ENCODE results near the gene CFAP410. TPM values are rescaled to one million over a fixed set of nuclear protein-coding genes. Genes with fewer than 3 reads are reported as not detected.
"Not testable (repeated sequence)": the region's sequence is repeated elsewhere in the genome, so short reads cannot be mapped to it uniquely, and the experiment has no call there.

Gene CFAP410
- total RNA-seq, 1 experiment from 2014 or later, result 10.1 TPM

DNA sequence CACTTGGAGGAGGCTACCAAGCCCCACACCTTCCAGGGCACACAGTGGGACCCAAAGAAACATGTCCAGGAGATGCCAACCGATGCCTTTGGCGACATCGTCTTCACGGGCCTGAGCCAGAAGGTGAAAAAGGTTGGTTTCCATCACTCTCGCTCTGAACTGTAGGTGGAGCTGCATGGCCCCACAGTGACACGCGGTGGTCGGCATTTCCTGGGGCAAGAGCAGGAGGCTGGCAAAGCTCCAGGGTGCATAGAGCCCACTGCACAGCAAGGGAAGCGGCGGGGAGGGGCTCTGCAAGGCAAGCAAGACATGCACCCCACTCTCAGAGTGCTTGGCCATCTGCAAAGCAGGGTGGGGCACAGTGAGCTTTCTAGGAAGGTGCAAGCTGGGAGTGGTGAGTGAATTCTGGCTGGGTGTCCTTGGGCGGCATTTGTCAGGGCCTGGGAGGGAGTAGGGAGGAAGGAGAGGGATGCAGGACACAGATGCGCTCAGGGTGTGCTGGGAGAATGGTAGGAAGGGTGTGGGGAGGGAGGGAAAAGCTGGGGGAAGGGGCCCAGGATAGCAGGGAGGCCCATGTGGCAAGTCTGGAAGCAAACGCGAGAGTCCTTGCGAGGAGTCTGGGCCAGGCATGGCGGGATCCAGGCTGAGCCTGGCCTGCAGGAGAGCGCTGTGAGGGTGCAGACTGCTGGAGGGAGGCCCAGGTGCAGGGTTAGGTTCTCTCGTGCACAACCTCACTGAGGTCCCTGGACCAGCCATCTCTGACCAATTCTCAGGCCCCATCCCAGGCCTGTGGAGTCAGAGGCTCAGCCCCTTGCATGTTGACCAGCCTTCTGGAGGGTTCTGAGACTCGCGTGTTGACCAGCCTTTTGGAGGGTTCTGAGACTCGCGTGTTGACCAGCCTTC lies 25.2 kb upstream of the CFAP410 start:
- TF ChIP-seq, protein P1, sequence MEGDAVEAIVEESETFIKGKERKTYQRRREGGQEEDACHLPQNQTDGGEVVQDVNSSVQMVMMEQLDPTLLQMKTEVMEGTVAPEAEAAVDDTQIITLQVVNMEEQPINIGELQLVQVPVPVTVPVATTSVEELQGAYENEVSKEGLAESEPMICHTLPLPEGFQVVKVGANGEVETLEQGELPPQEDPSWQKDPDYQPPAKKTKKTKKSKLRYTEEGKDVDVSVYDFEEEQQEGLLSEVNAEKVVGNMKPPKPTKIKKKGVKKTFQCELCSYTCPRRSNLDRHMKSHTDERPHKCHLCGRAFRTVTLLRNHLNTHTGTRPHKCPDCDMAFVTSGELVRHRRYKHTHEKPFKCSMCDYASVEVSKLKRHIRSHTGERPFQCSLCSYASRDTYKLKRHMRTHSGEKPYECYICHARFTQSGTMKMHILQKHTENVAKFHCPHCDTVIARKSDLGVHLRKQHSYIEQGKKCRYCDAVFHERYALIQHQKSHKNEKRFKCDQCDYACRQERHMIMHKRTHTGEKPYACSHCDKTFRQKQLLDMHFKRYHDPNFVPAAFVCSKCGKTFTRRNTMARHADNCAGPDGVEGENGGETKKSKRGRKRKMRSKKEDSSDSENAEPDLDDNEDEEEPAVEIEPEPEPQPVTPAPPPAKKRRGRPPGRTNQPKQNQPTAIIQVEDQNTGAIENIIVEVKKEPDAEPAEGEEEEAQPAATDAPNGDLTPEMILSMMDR (IDR thresholded peaks at IDR 0.05; ENCODE audit: unreplicated experiment), result no peak
- no TSS peak for BruUV-seq (replicated peaks)
- Mint-ChIP-seq H3K27ac (ENCODE audit: low read depth, unreplicated experiment) (no peak overlapping the region), H3K4me3 (ENCODE audit: unreplicated experiment) (no peak overlapping the region), H3K4me1 (ENCODE audit: insufficient read depth, unreplicated experiment) (no peaks in the 10 kb centered on the region), H3K36me3 (ENCODE audit: insufficient read depth, unreplicated experiment) (no peaks in the 10 kb centered on the region), H3K27me3 (ENCODE audit: insufficient read depth, unreplicated experiment) (no peaks in the 10 kb centered on the region), H3K9me3 (ENCODE audit: unreplicated experiment) (no peaks in the 10 kb centered on the region)
- CTCF ChIA-PET, result interaction anchor here (0.7 kb wide), 1 partner anchor 1439 kb away, joined by 3 read pairs; no protein-coding TSS in a partner anchor
- intact Hi-C loops (cut with micrococcal nuclease), result no loop called here
- no peak for DNase-seq (ENCODE audit: unreplicated experiment)
- POLR2A ChIA-PET, result interaction anchor here (0.6 to 0.7 kb wide), 2 partner anchors 21 to 1619 kb away, joined by 3 to 4 read pairs; no protein-coding TSS in a partner anchor

DNA sequence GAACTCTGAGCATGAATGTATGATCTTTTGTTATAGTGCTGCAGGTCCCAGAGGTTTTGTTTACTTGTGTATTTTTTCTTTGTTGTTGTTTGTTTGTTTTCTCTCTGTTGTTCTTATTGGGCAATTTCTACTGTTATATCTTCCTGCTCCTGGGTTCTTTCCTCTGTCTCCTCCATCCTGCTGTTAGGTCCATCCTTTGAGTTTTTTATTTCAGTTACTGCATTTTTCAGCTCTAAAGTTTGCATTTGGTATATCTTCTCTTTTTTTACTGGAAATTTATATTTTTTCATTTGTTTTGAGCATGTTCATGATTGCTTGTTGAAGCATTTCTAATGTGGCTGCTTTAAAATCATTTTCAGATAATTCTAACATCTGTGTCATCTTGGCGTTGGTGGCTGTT lies 24.1 kb upstream of the CFAP410 start:
- H3K27ac Mint-ChIP-seq (ENCODE audit: low read depth, unreplicated experiment), result no peak overlapping the region
- POLR2A ChIA-PET, result no interaction called here
- H3K4me3 Mint-ChIP-seq (ENCODE audit: unreplicated experiment), result no peak overlapping the region
- intact Hi-C loops (cut with micrococcal nuclease), result no loop called here
- H3K27me3 Mint-ChIP-seq (ENCODE audit: insufficient read depth, unreplicated experiment), result no peaks in the 10 kb centered on the region
- CTCF ChIA-PET, result no interaction called here
- no TSS peak for BruUV-seq (replicated peaks)
- no peak for DNase-seq (ENCODE audit: unreplicated experiment)
- H3K36me3 Mint-ChIP-seq (ENCODE audit: insufficient read depth, unreplicated experiment), result no peaks in the 10 kb centered on the region
- TF ChIP-seq, protein P1 (IDR thresholded peaks at IDR 0.05; ENCODE audit: unreplicated experiment), result no peak
- H3K9me3 Mint-ChIP-seq (ENCODE audit: unreplicated experiment), result no peaks in the 10 kb centered on the region
- no peaks in the 10 kb centered on the region for H3K4me1 Mint-ChIP-seq (ENCODE audit: insufficient read depth, unreplicated experiment)

DNA sequence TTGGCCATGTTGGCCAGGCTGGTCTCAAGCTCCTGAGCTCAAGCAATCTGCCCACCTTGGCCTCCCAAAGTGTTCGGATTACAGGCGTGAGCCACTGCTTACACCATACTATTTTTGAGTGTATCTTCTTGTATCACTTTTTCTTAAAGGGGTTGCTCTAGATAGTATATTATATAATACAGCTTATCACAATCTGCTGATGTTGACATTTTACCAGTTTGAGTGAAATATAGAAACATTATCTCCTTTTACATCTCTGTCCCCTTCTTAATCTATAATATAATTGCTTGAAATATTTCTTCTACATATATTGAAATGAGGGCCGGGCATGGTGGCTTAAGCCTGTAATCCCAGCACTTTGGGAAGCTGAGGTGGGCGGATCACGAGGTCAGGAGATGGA lies 22.7 kb upstream of the CFAP410 start:
- BruUV-seq (replicated peaks), result not testable (repeated sequence)

DNA sequence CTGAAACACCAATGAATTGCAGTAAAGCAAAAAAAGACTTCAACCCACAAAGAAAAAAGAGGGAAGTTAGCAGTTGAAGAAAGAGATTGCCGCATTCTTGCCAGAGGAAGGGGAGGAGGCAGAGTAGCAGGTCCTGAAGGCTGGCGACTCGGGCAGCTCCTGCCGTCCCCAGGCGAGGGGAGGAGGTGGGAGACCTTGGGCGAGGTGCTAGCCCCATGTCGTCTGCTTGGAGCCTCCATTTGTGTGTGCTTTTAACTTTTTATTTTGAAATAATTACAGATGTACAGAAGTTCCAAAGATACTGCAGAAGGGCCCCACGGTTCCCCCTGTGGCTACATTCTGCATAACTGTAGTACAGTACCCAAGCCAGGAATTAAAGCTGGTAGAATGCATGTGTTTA lies 21.0 kb upstream of the CFAP410 start:
- BruUV-seq (replicated peaks), result no TSS peak
- intact Hi-C loops (cut with micrococcal nuclease), result no loop called here
- H3K27ac Mint-ChIP-seq (ENCODE audit: low read depth, unreplicated experiment), result no peak overlapping the region
- no peaks in the 10 kb centered on the region for H3K4me1 Mint-ChIP-seq (ENCODE audit: insufficient read depth, unreplicated experiment)
- TF ChIP-seq, protein P1 (IDR thresholded peaks at IDR 0.05; ENCODE audit: unreplicated experiment), result no peak
- no peaks in the 10 kb centered on the region for H3K9me3 Mint-ChIP-seq (ENCODE audit: unreplicated experiment)
- ChIA-PET POLR2A (no interaction called here), CTCF (interaction anchor here (0.7 to 1.1 kb wide), 2 partner anchors 16 to 23 kb away, joined by 4 read pairs; no protein-coding TSS in a partner anchor)
- H3K4me3 Mint-ChIP-seq (ENCODE audit: unreplicated experiment), result no peak overlapping the region
- no peaks in the 10 kb centered on the region for H3K27me3 Mint-ChIP-seq (ENCODE audit: insufficient read depth, unreplicated experiment)
- H3K36me3 Mint-ChIP-seq (ENCODE audit: insufficient read depth, unreplicated experiment), result no peaks in the 10 kb centered on the region
- no peak for DNase-seq (ENCODE audit: unreplicated experiment)

More for the DNA sequence above, 22.7 kb upstream of the CFAP410 start:
- H3K27ac Mint-ChIP-seq (ENCODE audit: low read depth, unreplicated experiment); H3K4me1 Mint-ChIP-seq (ENCODE audit: insufficient read depth, unreplicated experiment); DNase-seq (ENCODE audit: unreplicated experiment); intact Hi-C loops (cut with micrococcal nuclease); POLR2A ChIA-PET; H3K9me3 Mint-ChIP-seq (ENCODE audit: unreplicated experiment); CTCF ChIA-PET; H3K36me3 Mint-ChIP-seq (ENCODE audit: insufficient read depth, unreplicated experiment); H3K27me3 Mint-ChIP-seq (ENCODE audit: insufficient read depth, unreplicated experiment); H3K4me3 Mint-ChIP-seq (ENCODE audit: unreplicated experiment): not testable (repeated sequence)

All from MCF 10A (cell line).